Measurements from ENCODE around the gene PDZK1IP1.
"Not testable (repeated sequence)": the region's sequence is repeated elsewhere in the genome, so short reads cannot be mapped to it uniquely, and the experiment has no call there.

DNA sequence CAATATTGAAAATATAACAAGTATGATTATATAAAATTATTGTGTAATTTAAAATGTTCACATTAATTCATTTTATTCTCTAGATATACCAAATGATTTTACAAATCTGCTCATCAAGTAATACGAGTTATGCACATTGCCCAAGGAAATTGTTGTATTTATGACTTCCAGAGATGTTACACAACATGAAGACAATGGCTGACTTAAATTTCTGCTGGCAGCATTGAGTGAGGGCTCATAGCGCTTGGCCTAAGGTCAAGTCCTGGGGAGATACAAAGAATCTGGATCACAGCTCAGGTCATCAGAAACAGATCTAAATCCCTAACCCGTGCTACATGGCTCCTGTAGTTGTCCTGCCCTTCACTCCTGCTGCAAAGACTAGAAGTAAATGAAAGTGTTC is 49.5 kb downstream of the PDZK1IP1 start:
- TF ChIP-seq, protein P1, sequence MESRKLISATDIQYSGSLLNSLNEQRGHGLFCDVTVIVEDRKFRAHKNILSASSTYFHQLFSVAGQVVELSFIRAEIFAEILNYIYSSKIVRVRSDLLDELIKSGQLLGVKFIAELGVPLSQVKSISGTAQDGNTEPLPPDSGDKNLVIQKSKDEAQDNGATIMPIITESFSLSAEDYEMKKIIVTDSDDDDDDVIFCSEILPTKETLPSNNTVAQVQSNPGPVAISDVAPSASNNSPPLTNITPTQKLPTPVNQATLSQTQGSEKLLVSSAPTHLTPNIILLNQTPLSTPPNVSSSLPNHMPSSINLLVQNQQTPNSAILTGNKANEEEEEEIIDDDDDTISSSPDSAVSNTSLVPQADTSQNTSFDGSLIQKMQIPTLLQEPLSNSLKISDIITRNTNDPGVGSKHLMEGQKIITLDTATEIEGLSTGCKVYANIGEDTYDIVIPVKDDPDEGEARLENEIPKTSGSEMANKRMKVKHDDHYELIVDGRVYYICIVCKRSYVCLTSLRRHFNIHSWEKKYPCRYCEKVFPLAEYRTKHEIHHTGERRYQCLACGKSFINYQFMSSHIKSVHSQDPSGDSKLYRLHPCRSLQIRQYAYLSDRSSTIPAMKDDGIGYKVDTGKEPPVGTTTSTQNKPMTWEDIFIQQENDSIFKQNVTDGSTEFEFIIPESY (CRISPR knock-in tag; IDR thresholded peaks at IDR 0.05): not testable (repeated sequence)
- not testable (repeated sequence) for TF ChIP-seq SRSF1 (optimal IDR thresholded peaks at IDR 0.05; ENCODE audit: low read depth, low read length); KLF11 (CRISPR knock-in tag; IDR thresholded peaks at IDR 0.05); GZF1 (CRISPR knock-in tag; IDR thresholded peaks at IDR 0.05); MXI1 (IDR thresholded peaks at IDR 0.05; ENCODE audit: borderline replicate concordance, low read depth, low read length); EZH2 (conservative IDR thresholded peaks at IDR 0.05; ENCODE audit: low read depth, low read length); TBP (CRISPR knock-in tag; IDR thresholded peaks at IDR 0.05); NFYB (CRISPR knock-in tag; IDR thresholded peaks at IDR 0.05)
- TF ChIP-seq, protein P2, sequence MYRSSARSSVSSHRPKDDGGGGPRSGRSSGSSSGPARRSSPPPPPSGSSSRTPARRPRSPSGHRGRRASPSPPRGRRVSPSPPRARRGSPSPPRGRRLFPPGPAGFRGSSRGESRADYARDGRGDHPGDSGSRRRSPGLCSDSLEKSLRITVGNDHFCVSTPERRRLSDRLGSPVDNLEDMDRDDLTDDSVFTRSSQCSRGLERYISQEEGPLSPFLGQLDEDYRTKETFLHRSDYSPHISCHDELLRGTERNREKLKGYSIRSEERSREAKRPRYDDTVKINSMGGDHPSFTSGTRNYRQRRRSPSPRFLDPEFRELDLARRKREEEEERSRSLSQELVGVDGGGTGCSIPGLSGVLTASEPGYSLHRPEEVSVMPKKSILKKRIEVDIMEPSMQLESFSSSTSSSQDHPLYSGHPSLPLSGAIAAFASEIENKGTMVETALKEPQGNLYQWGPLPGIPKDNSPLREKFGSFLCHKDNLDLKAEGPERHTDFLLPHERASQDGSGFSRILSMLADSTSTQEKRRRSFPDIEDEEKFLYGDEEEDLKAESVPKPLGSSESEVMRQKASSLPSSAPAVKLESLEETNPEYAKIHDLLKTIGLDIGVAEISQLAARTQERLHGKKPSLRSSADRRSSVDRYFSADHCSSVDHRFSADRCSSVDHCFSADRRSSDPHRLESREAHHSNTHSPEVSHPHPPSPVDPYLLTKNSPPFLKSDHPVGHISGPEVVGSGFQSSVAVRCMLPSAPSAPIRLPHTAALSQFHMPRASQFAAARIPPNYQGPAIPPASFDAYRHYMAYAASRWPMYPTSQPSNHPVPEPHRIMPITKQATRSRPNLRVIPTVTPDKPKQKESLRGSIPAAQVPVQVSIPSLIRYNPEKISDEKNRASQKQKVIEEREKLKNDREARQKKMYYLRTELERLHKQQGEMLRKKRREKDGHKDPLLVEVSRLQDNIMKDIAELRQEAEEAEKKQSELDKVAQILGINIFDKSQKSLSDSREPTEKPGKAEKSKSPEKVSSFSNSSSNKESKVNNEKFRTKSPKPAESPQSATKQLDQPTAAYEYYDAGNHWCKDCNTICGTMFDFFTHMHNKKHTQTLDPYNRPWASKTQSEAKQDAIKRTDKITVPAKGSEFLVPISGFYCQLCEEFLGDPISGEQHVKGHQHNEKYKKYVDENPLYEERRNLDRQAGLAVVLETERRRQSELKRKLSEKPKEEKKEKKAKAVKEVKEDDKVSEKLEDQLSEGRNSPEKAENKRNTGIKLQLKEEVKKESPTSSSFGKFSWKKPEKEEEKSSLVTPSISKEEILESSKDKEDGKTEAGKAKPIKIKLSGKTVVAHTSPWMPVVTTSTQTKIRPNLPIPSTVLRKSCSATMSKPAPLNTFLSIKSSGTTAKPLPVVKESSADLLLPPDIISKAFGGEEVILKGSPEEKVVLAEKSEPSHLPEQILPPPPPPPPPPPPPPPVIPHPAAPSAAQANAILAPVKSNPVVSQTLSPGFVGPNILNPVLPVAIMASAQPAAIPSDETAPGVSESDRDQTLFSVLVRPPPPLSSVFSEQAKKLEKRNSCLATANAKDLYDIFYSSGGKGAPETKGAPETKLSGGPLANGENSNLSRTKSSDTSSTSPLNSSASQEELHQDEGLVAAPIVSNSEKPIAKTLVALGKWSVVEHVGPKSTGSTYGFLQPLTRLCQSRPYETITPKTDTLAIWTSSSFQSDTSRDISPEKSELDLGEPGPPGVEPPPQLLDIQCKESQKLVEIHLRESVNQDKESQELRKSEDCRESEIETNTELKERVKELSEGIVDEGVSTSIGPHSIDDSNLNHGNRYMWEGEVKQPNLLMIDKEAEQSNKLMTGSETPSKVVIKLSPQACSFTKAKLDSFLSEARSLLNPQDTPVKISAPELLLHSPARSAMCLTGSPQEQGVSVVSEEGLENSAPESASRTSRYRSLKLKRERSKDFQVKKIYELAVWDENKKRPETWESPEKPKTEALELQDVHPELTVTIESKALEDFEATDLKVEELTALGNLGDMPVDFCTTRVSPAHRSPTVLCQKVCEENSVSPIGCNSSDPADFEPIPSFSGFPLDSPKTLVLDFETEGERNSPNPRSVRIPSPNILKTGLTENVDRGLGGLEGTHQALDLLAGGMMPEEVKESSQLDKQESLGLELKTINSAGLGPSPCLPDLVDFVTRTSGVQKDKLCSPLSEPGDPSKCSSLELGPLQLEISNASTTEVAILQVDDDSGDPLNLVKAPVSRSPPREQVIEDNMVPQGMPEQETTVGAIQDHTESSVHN (CRISPR knock-in tag; IDR thresholded peaks at IDR 0.05): not testable (repeated sequence)
- TF ChIP-seq, protein P3, sequence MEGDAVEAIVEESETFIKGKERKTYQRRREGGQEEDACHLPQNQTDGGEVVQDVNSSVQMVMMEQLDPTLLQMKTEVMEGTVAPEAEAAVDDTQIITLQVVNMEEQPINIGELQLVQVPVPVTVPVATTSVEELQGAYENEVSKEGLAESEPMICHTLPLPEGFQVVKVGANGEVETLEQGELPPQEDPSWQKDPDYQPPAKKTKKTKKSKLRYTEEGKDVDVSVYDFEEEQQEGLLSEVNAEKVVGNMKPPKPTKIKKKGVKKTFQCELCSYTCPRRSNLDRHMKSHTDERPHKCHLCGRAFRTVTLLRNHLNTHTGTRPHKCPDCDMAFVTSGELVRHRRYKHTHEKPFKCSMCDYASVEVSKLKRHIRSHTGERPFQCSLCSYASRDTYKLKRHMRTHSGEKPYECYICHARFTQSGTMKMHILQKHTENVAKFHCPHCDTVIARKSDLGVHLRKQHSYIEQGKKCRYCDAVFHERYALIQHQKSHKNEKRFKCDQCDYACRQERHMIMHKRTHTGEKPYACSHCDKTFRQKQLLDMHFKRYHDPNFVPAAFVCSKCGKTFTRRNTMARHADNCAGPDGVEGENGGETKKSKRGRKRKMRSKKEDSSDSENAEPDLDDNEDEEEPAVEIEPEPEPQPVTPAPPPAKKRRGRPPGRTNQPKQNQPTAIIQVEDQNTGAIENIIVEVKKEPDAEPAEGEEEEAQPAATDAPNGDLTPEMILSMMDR (CRISPR knock-in tag; IDR thresholded peaks at IDR 0.05): not testable (repeated sequence)
- TF ChIP-seq, protein P4, sequence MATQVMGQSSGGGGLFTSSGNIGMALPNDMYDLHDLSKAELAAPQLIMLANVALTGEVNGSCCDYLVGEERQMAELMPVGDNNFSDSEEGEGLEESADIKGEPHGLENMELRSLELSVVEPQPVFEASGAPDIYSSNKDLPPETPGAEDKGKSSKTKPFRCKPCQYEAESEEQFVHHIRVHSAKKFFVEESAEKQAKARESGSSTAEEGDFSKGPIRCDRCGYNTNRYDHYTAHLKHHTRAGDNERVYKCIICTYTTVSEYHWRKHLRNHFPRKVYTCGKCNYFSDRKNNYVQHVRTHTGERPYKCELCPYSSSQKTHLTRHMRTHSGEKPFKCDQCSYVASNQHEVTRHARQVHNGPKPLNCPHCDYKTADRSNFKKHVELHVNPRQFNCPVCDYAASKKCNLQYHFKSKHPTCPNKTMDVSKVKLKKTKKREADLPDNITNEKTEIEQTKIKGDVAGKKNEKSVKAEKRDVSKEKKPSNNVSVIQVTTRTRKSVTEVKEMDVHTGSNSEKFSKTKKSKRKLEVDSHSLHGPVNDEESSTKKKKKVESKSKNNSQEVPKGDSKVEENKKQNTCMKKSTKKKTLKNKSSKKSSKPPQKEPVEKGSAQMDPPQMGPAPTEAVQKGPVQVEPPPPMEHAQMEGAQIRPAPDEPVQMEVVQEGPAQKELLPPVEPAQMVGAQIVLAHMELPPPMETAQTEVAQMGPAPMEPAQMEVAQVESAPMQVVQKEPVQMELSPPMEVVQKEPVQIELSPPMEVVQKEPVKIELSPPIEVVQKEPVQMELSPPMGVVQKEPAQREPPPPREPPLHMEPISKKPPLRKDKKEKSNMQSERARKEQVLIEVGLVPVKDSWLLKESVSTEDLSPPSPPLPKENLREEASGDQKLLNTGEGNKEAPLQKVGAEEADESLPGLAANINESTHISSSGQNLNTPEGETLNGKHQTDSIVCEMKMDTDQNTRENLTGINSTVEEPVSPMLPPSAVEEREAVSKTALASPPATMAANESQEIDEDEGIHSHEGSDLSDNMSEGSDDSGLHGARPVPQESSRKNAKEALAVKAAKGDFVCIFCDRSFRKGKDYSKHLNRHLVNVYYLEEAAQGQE (IDR thresholded peaks at IDR 0.05; ENCODE audit: borderline replicate concordance in 1 of 2, low read depth in 1 of 2, low read length in 2 of 2): not testable (repeated sequence)

Data from HepG2 (cell line).